ENCODE measurements around the gene PRR7.
A peak's percentile ranks its signal among the peaks of the same experiment; 100 is the strongest.

PRR7 gene

DNA sequence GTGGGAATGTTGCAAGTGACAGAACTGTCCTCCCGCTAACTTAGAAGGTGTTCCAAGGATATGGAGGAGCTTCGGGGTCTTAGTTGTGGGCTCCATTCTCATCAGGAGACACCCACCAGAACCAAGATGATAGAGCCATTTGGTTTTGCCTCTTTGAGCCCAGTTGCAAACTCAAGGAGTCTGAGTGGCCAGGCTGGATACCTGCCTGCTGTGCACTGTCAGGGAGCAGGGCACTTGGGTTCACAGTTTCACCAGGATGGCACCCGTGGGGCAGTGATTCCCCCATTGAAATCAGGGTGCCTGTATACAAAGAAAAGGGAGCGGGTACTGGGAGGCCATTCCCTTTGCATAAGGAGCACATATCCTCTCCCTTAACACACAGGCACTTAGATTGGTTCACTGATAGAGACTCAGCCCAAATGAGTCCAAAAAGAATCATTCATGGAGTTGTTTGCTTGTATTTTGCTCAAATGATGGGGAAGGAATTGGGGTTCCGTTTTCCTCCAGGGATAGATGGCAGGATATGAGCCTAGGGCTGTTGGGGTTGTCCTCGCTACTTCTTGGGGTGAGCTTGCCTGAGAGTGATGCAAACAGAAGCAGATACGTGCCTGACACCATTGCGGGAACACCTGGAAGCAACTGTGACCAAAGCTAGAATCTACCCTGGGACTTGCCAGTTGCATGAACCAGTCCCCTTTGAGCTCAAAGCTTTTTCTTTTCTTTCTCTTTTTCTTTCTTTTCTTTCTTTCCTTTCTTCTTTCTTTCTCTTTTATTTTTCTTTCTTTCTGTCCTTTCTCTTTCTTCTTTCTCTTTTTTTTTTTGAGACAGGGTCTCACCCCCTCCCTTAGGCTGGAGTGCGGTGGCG is 1.3 kb upstream of the PRR7 start:
- Histone ChIP-seq H3K36me3 (ENCODE audit: control insufficient read depth in 2 of 2, insufficient read depth in 1 of 2, low read length in 2 of 2) (peaks cover 0 to 24% of the 10 kb centered on the region in 2 experiments; a peak in 1 of 3 replicates), H3K4me3 (ENCODE audit: low read depth, low read length) (no peak overlapping the region), H3K27ac (ENCODE audit: extremely low read depth, low read depth, low read length) (no peak overlapping the region), H3K9me3 (ENCODE audit: control insufficient read depth, insufficient read depth, low read depth, low read length) (no peaks in the 10 kb centered on the region), H3K4me1 (ENCODE audit: control insufficient read depth, insufficient read depth, low read length) (no peaks in the 10 kb centered on the region)
- peak; percentile 26; the same call in 1 of the 2 replicates for TF ChIP-seq ZBTB17 (tag by site-specific recombination; IDR thresholded peaks at IDR 0.05)
- TF ChIP-seq ZNF366 (tag by site-specific recombination; conservative IDR thresholded peaks at IDR 0.05) = peak; percentile 83
- TF ChIP-seq ZNF2 (tag by site-specific recombination; IDR thresholded peaks at IDR 0.05) = no peak; the same call in 1 of the 2 replicates
- no peak for TF ChIP-seq ZNF133 (tag by site-specific recombination; IDR thresholded peaks at IDR 0.05)
- TF ChIP-seq, protein P1, sequence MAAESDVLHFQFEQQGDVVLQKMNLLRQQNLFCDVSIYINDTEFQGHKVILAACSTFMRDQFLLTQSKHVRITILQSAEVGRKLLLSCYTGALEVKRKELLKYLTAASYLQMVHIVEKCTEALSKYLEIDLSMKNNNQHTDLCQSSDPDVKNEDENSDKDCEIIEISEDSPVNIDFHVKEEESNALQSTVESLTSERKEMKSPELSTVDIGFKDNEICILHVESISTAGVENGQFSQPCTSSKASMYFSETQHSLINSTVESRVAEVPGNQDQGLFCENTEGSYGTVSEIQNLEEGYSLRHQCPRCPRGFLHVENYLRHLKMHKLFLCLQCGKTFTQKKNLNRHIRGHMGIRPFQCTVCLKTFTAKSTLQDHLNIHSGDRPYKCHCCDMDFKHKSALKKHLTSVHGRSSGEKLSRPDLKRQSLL (tag by site-specific recombination; IDR thresholded peaks at IDR 0.05) = peak; percentile 92
- no peak for TF ChIP-seq ZNF335 (tag by site-specific recombination; conservative IDR thresholded peaks at IDR 0.05)
- TF ChIP-seq PRDM1 (tag by site-specific recombination; IDR thresholded peaks at IDR 0.05) = peak; percentile 99
- CTCF ChIA-PET = interaction anchor here (0.8 to 3.5 kb wide), 10 partner anchors 7 to 331 kb away, joined by 3 to 17 read pairs (median 4); no protein-coding TSS in a partner anchor
- POLR2A ChIA-PET = interaction anchor here (0.5 to 2.9 kb wide), 17 partner anchors 10 to 309 kb away, joined by 3 to 21 read pairs (median 5); partner anchors contain the start of gene GRK6

DNA sequence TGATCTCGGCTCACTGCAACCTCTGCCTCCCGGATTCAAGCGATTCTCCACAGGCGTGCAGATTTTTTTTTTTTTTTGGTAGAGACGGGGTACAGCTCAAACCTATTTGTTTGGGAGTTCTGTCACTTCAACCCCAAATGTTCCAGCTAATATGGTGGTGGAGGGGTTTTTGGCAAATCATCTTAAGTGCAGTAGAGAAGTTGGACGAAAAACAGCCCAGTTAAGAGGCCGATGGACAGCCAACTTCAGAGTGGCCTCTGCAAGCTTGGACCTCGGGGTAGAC is 756 bp upstream of the PRR7 start:
- H3K4me3 ChIP-seq (ENCODE audit: low read depth, low read length) = no peak overlapping the region
- TF ChIP-seq, protein P2, sequence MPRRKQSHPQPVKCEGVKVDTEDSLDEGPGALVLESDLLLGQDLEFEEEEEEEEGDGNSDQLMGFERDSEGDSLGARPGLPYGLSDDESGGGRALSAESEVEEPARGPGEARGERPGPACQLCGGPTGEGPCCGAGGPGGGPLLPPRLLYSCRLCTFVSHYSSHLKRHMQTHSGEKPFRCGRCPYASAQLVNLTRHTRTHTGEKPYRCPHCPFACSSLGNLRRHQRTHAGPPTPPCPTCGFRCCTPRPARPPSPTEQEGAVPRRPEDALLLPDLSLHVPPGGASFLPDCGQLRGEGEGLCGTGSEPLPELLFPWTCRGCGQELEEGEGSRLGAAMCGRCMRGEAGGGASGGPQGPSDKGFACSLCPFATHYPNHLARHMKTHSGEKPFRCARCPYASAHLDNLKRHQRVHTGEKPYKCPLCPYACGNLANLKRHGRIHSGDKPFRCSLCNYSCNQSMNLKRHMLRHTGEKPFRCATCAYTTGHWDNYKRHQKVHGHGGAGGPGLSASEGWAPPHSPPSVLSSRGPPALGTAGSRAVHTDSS (tag by site-specific recombination; IDR thresholded peaks at IDR 0.05) = no peak
- peak; percentile 84; the same call in 1 of the 2 replicates for TF ChIP-seq ZNF362 (tag by site-specific recombination; IDR thresholded peaks at IDR 0.05)
- no peaks in the 10 kb centered on the region for H3K9me3 ChIP-seq (ENCODE audit: control insufficient read depth, insufficient read depth, low read depth, low read length)
- ChIA-PET POLR2A (interaction anchor here (0.5 to 2.9 kb wide), 13 partner anchors 9 to 309 kb away, joined by 3 to 17 read pairs (median 4); partner anchors contain the start of gene GRK6), CTCF (interaction anchor here (0.7 to 3.5 kb wide), 11 partner anchors 8 to 332 kb away, joined by 3 to 17 read pairs (median 5); no protein-coding TSS in a partner anchor)
- H3K4me1 ChIP-seq (ENCODE audit: control insufficient read depth, insufficient read depth, low read length) = no peaks in the 10 kb centered on the region
- peaks cover 0 to 18% of the 10 kb centered on the region in 2 experiments; a peak in 1 of 3 replicates for H3K36me3 ChIP-seq (ENCODE audit: control insufficient read depth in 2 of 2, insufficient read depth in 1 of 2, low read length in 2 of 2)
- H3K27ac ChIP-seq (ENCODE audit: extremely low read depth, low read depth, low read length) = no peak overlapping the region; the same call in 1 of the 2 replicates

DNA sequence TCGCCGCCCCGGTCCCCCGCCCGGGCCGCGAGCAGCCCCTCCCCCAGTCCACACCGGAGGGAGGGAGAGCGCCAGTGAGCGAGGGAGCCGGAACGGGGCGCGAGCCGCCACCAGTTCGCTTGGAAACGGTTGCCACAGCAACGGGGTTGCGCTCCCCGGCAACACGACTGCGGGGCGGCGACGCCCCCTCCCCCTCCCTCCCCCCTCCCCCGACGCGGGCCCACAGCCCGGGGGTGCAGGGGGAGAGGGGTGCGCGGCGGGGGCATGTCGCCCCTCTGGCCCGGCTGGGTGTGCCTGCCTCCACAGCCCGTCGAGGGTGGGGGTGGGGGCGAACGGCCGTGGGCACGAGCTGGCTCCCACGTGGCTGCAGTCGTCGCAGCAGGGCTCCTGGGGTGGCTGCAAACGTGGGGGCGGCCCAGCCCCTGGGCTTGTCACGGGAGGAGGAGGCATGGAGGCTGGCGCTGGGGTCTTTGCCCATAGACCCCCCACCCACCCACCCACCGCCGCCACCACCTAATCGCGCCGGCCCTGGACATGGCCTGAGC is 524 bp downstream of the PRR7 start:
- Histone ChIP-seq H3K4me3 (ENCODE audit: low read depth, low read length) (peak overlapping the region; percentile 54), H3K4me1 (ENCODE audit: control insufficient read depth, insufficient read depth, low read length) (no peaks in the 10 kb centered on the region), H3K36me3 (ENCODE audit: control insufficient read depth in 2 of 2, insufficient read depth in 1 of 2, low read length in 2 of 2) (peaks cover 0 to 6% of the 10 kb centered on the region in 2 experiments; a peak in 1 of 3 replicates), H3K9me3 (ENCODE audit: control insufficient read depth, insufficient read depth, low read depth, low read length) (no peaks in the 10 kb centered on the region), H3K27ac (ENCODE audit: extremely low read depth, low read depth, low read length) (peak overlapping the region; percentile 60; the same call in 1 of the 2 replicates)
- ChIA-PET POLR2A (interaction anchor here (0.6 to 3.3 kb wide), 10 partner anchors 8 to 146 kb away, joined by 3 to 19 read pairs (median 4); partner anchors contain the start of gene GRK6), CTCF (interaction anchor here (0.5 to 4.1 kb wide), 6 partner anchors 10 to 75 kb away, joined by 3 to 40 read pairs (median 6); no protein-coding TSS in a partner anchor)
- TF ChIP-seq ZNF777 (tag by site-specific recombination; IDR thresholded peaks at IDR 0.05; ENCODE audit: borderline replicate concordance) (peak; percentile 41; the same call in 1 of the 2 replicates), ZNF121 (tag by site-specific recombination; IDR thresholded peaks at IDR 0.05) (no peak), ZFHX2 (tag by site-specific recombination; conservative IDR thresholded peaks at IDR 0.05) (peak; percentile 97), ZNF561 (tag by site-specific recombination; IDR thresholded peaks at IDR 0.05; ENCODE audit: borderline replicate concordance) (0 out of 2 replicates have a peak, but pooled peaks have one; percentile 6), ZNF23 (tag by site-specific recombination; IDR thresholded peaks at IDR 0.05; ENCODE audit: borderline replicate concordance) (no peak), ZNF341 (tag by site-specific recombination; IDR thresholded peaks at IDR 0.05; ENCODE audit: low read depth) (peak; percentile 27; the same call in 1 of the 2 replicates), ZNF596 (tag by site-specific recombination; IDR thresholded peaks at IDR 0.05) (0 out of 2 replicates have a peak, but pooled peaks have one; percentile 3), ZNF658 (tag by site-specific recombination; IDR thresholded peaks at IDR 0.05) (no peak), MYNN (tag by site-specific recombination; IDR thresholded peaks at IDR 0.05; ENCODE audit: borderline replicate concordance) (peak; percentile 97), ZFP69B (tag by site-specific recombination; IDR thresholded peaks at IDR 0.05) (peak; percentile 47), GLIS1 (tag by site-specific recombination; IDR thresholded peaks at IDR 0.05) (peak; percentile 23; the same call in 1 of the 2 replicates), ZNF16 (tag by site-specific recombination; IDR thresholded peaks at IDR 0.05; ENCODE audit: low read depth) (no peak), KLF9 (tag by site-specific recombination; IDR thresholded peaks at IDR 0.05; ENCODE audit: low read depth) (peak; percentile 46; the same call in 1 of the 2 replicates)
- TF ChIP-seq, protein P3, sequence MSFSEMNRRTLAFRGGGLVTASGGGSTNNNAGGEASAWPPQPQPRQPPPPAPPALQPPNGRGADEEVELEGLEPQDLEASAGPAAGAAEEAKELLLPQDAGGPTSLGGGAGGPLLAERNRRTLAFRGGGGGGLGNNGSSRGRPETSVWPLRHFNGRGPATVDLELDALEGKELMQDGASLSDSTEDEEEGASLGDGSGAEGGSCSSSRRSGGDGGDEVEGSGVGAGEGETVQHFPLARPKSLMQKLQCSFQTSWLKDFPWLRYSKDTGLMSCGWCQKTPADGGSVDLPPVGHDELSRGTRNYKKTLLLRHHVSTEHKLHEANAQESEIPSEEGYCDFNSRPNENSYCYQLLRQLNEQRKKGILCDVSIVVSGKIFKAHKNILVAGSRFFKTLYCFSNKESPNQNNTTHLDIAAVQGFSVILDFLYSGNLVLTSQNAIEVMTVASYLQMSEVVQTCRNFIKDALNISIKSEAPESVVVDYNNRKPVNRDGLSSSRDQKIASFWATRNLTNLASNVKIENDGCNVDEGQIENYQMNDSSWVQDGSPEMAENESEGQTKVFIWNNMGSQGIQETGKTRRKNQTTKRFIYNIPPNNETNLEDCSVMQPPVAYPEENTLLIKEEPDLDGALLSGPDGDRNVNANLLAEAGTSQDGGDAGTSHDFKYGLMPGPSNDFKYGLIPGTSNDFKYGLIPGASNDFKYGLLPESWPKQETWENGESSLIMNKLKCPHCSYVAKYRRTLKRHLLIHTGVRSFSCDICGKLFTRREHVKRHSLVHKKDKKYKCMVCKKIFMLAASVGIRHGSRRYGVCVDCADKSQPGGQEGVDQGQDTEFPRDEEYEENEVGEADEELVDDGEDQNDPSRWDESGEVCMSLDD (tag by site-specific recombination; IDR thresholded peaks at IDR 0.05) = peak; percentile 55
